IPS DF 6.9 (cell line): Measurements from ENCODE around the gene AMPD3.

Experiments used
- DNase-seq: peaks from one replicate; pipeline ENCODE4 v3.0.0-alpha.2; 2013; ENCODE audit warnings: low read depth, low spot score
- H3K27ac ChIP-seq: one replicate; pipeline ENCODE4 v1.5.1; 2013; ENCODE audit warnings: low read length, control low read depth
- H3K27me3 ChIP-seq: 2 replicates; pipeline ENCODE4 v1.6.1; 2013; ENCODE audit warnings: mild to moderate bottlenecking, low read length; ENCODE audit not compliant: control insufficient read depth, insufficient read depth
- H3K36me3 ChIP-seq: 2 replicates; pipeline ENCODE4 v1.6.1; 2013; ENCODE audit warnings: low read length; ENCODE audit not compliant: control insufficient read depth, insufficient read depth
- H3K4me1 ChIP-seq: 2 replicates; pipeline ENCODE4 v1.6.1; 2013; ENCODE audit warnings: low read length; ENCODE audit not compliant: control insufficient read depth, insufficient read depth
- H3K4me3 ChIP-seq: 2 replicates; pipeline ENCODE4 v1.5.1; 2013; ENCODE audit warnings: mild to moderate bottlenecking, low read length
- H3K9me3 ChIP-seq: 2 replicates; pipeline ENCODE4 v1.6.1; 2013; ENCODE audit warnings: low read length, inconsistent platforms; ENCODE audit not compliant: control insufficient read depth, insufficient read depth
- WGBS: extraction: QIAGEN DNeasy Blood & Tissue Kit; methylation state at CpG from one replicate; pipeline ENCODE4 v1.1.7; 2013; ENCODE audit warnings: mixed read lengths, missing lambda C conversion rate; ENCODE audit not compliant: insufficient read length, insufficient coverage; 5-methylcytosine and 5-hydroxymethylcytosine counted together

Gene AMPD3

GRCh38 chr11:10414181-10414580 lies 40.9 kb upstream of the AMPD3 start:
- Histone ChIP-seq H3K27me3 (no peaks in the 10 kb centered on the region), H3K27ac (no peak overlapping the region), H3K4me3 (no peak overlapping the region), H3K36me3 (no peaks in the 10 kb centered on the region), H3K9me3 (no peaks in the 10 kb centered on the region), H3K4me1 (no peaks in the 10 kb centered on the region)
- no peak for DNase-seq
- no CpG with 5 or more reads among the region's 8 CpGs for WGBS

- Histone ChIP-seq H3K4me3 (no peak overlapping the region), H3K27me3 (no peaks in the 10 kb centered on the region), H3K36me3 (no peaks in the 10 kb centered on the region), H3K27ac (no peak overlapping the region), H3K4me1 (no peaks in the 10 kb centered on the region), H3K9me3 (no peaks in the 10 kb centered on the region)
- no peak for DNase-seq
- no CpG with 5 or more reads among the region's 10 CpGs for WGBS
These were observed 40.4 kb upstream of the AMPD3 start for GRCh38 chr11:10414659-10415058.

GRCh38 chr11:10415817-10416392 lies 39.2 kb upstream of the AMPD3 start:
- Histone ChIP-seq H3K36me3 (no peaks in the 10 kb centered on the region), H3K9me3 (no peaks in the 10 kb centered on the region), H3K27me3 (no peaks in the 10 kb centered on the region), H3K27ac (no peak overlapping the region), H3K4me1 (no peaks in the 10 kb centered on the region), H3K4me3 (no peak overlapping the region)
- no peak for DNase-seq
- WGBS = no CpG with 5 or more reads among the region's 7 CpGs

GRCh38 chr11:10418259-10418949 lies 36.7 kb upstream of the AMPD3 start:
- Histone ChIP-seq H3K36me3 (no peaks in the 10 kb centered on the region), H3K27me3 (no peaks in the 10 kb centered on the region), H3K4me3 (no peak overlapping the region), H3K9me3 (no peaks in the 10 kb centered on the region), H3K27ac (no peak overlapping the region), H3K4me1 (no peaks in the 10 kb centered on the region)
- no CpG with 5 or more reads among the region's 6 CpGs for WGBS
- no peak for DNase-seq

GRCh38 chr11:10418950-10419310 lies 36.1 kb upstream of the AMPD3 start:
- Histone ChIP-seq H3K27me3 (no peaks in the 10 kb centered on the region), H3K27ac (no peak overlapping the region)

GRCh38 chr11:10426475-10426874 lies 28.6 kb upstream of the AMPD3 start:
- DNase-seq = no peak
- no peaks in the 10 kb centered on the region for H3K4me1 ChIP-seq
- H3K9me3 ChIP-seq = no peaks in the 10 kb centered on the region
- no peaks in the 10 kb centered on the region for H3K27me3 ChIP-seq
- no CpG with 5 or more reads among the region's 3 CpGs for WGBS
- no peaks in the 10 kb centered on the region for H3K36me3 ChIP-seq
- no peak overlapping the region for H3K27ac ChIP-seq
- no peak overlapping the region for H3K4me3 ChIP-seq

More at GRCh38 chr11:10418950-10419310, 36.1 kb upstream of the AMPD3 start:
- no peaks in the 10 kb centered on the region for H3K9me3 ChIP-seq
- WGBS = no CpG with 5 or more reads among the region's 3 CpGs
- H3K36me3 ChIP-seq = no peaks in the 10 kb centered on the region
- DNase-seq = no peak
- no peaks in the 10 kb centered on the region for H3K4me1 ChIP-seq
- H3K4me3 ChIP-seq = no peak overlapping the region

- Histone ChIP-seq H3K4me3 (no peak overlapping the region), H3K27ac (no peak overlapping the region), H3K4me1 (no peaks in the 10 kb centered on the region), H3K9me3 (no peaks in the 10 kb centered on the region), H3K36me3 (no peaks in the 10 kb centered on the region), H3K27me3 (no peaks in the 10 kb centered on the region)
- DNase-seq = no peak
- no CpG with 5 or more reads among the region's 1 CpG for WGBS
These were observed 26.6 kb upstream of the AMPD3 start for GRCh38 chr11:10428453-10428852.

- WGBS = no CpG with 5 or more reads among the region's 2 CpGs
- Histone ChIP-seq H3K27me3 (no peaks in the 10 kb centered on the region), H3K27ac (no peak overlapping the region), H3K36me3 (no peaks in the 10 kb centered on the region), H3K9me3 (no peaks in the 10 kb centered on the region), H3K4me3 (no peak overlapping the region), H3K4me1 (no peaks in the 10 kb centered on the region)
- DNase-seq = no peak
These were observed 25.5 kb upstream of the AMPD3 start for GRCh38 chr11:10429526-10429925.

GRCh38 chr11:10432493-10432892 lies 22.6 kb upstream of the AMPD3 start:
- WGBS = no CpG with 5 or more reads among the region's 1 CpG
- no peaks in the 10 kb centered on the region for H3K36me3 ChIP-seq
- H3K9me3 ChIP-seq = no peaks in the 10 kb centered on the region
- H3K4me1 ChIP-seq = no peaks in the 10 kb centered on the region
- H3K4me3 ChIP-seq = no peak overlapping the region
- H3K27me3 ChIP-seq = no peaks in the 10 kb centered on the region
- no peak overlapping the region for H3K27ac ChIP-seq
- no peak for DNase-seq

GRCh38 chr11:10432971-10433370 lies 22.1 kb upstream of the AMPD3 start:
- H3K9me3 ChIP-seq = no peaks in the 10 kb centered on the region
- H3K36me3 ChIP-seq = no peaks in the 10 kb centered on the region
- WGBS = no CpG with 5 or more reads among the region's 1 CpG
- H3K27me3 ChIP-seq = no peaks in the 10 kb centered on the region
- no peaks in the 10 kb centered on the region for H3K4me1 ChIP-seq
- H3K27ac ChIP-seq = no peak overlapping the region
- no peak overlapping the region for H3K4me3 ChIP-seq
- no peak for DNase-seq

- Histone ChIP-seq H3K27me3 (no peaks in the 10 kb centered on the region), H3K4me3 (no peak overlapping the region), H3K27ac (no peak overlapping the region), H3K4me1 (no peaks in the 10 kb centered on the region), H3K9me3 (no peaks in the 10 kb centered on the region), H3K36me3 (no peaks in the 10 kb centered on the region)
- no CpG with 5 or more reads among the region's 1 CpG for WGBS
- no peak for DNase-seq
These were observed 18.8 kb upstream of the AMPD3 start for GRCh38 chr11:10436224-10436623.
